GM19025 (cell line): Measurements from ENCODE around the gene PCID2.

ENCODE experiments used
- ATAC-seq: cut with Tn5 transposase; IDR thresholded peaks from one replicate; pipeline ENCODE4 v1.9.1; 2021; ENCODE audit warnings: mild to moderate bottlenecking, low read depth, moderate library complexity; ENCODE audit not compliant: unreplicated experiment

PCID2 gene

DNA sequence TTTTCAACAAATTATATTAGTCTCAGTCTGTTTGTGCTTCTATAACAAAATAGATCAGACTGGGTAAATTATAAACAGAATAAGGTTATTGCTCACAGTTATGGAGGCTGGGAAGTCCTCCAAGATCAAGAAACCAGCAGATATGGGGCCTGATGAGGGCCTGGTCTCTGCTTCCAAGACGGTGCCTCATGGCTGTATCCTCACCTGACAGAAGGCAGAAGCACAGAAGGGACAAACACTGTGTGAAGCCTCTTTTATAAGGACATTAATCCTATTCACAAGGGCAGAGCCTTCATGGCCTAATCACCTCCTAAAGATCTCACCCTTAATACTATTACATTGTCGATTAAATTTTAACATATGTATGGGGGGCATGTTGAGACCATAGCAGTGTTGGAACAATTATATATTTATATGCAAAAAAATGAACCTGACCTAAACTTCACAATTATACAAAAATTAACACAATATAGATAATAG, 73.1 kb downstream of the PCID2 start:
- ATAC-seq: no peak

- ATAC-seq: no peak
These were observed 78.3 kb downstream of the PCID2 start for GRCh38 chr13:113129921-113130750.

- ATAC-seq: no peak
These were observed 79.0 kb downstream of the PCID2 start for GRCh38 chr13:113129480-113129879.
